ENCODE results near the gene DYNC1LI2.

The DYNC1LI2 gene

GRCh38 chr16:66677836-66678235 lies 73.6 kb downstream of the DYNC1LI2 start:
- Histone ChIP-seq H3K4me3 (ENCODE audit: low read length) (no peak overlapping the region), H3K4me1 (ENCODE audit: insufficient read depth, low read length) (no peaks in the 10 kb centered on the region), H3K27ac (ENCODE audit: low read length) (no peak overlapping the region), H3K36me3 (ENCODE audit: insufficient read depth, low read depth, low read length) (no peaks in the 10 kb centered on the region), H3K27me3 (ENCODE audit: insufficient read depth, low read length) (no peaks in the 10 kb centered on the region), H3K9me3 (ENCODE audit: insufficient read depth, low read depth, low read length) (no peaks in the 10 kb centered on the region), H3K9ac (ENCODE audit: low read depth, low read length) (no peak overlapping the region)

- H3K27me3 ChIP-seq (ENCODE audit: insufficient read depth, low read length) = no peaks in the 10 kb centered on the region
- no peak overlapping the region for H3K27ac ChIP-seq (ENCODE audit: low read length)
- H3K36me3 ChIP-seq (ENCODE audit: insufficient read depth, low read depth, low read length) = no peaks in the 10 kb centered on the region
- no peaks in the 10 kb centered on the region for H3K9me3 ChIP-seq (ENCODE audit: insufficient read depth, low read depth, low read length)
- no peak overlapping the region for H3K9ac ChIP-seq (ENCODE audit: low read depth, low read length)
- no peaks in the 10 kb centered on the region for H3K4me1 ChIP-seq (ENCODE audit: insufficient read depth, low read length)
- no peak overlapping the region for H3K4me3 ChIP-seq (ENCODE audit: low read length)
Measured at GRCh38 chr16:66677179-66677578, 74.2 kb downstream of the DYNC1LI2 start.

- Histone ChIP-seq H3K4me3 (ENCODE audit: low read length) (no peak overlapping the region), H3K9ac (ENCODE audit: low read depth, low read length) (no peak overlapping the region), H3K27me3 (ENCODE audit: insufficient read depth, low read length) (no peaks in the 10 kb centered on the region), H3K27ac (ENCODE audit: low read length) (no peak overlapping the region), H3K4me1 (ENCODE audit: insufficient read depth, low read length) (no peaks in the 10 kb centered on the region), H3K36me3 (ENCODE audit: insufficient read depth, low read depth, low read length) (no peaks in the 10 kb centered on the region), H3K9me3 (ENCODE audit: insufficient read depth, low read depth, low read length) (no peaks in the 10 kb centered on the region)
Measured at GRCh38 chr16:66676599-66676998, 74.8 kb downstream of the DYNC1LI2 start.

GRCh38 chr16:66673691-66674090 lies 77.7 kb downstream of the DYNC1LI2 start:
- H3K27me3 ChIP-seq (ENCODE audit: insufficient read depth, low read length) = no peaks in the 10 kb centered on the region
- no peaks in the 10 kb centered on the region for H3K4me1 ChIP-seq (ENCODE audit: insufficient read depth, low read length)
- H3K4me3 ChIP-seq (ENCODE audit: low read length) = no peak overlapping the region
- no peaks in the 10 kb centered on the region for H3K36me3 ChIP-seq (ENCODE audit: insufficient read depth, low read depth, low read length)
- H3K9me3 ChIP-seq (ENCODE audit: insufficient read depth, low read depth, low read length) = no peaks in the 10 kb centered on the region
- no peak overlapping the region for H3K9ac ChIP-seq (ENCODE audit: low read depth, low read length)
- no peak overlapping the region for H3K27ac ChIP-seq (ENCODE audit: low read length)

All from iPS-20b (cell line).